ENCODE measurements around the gene CUL2. TPM values are rescaled to one million over a fixed set of nuclear protein-coding genes. Genes with fewer than 3 reads are reported as not detected.

CUL2 gene
- total RNA-seq, 4 donors from 2014 or later = 12.0 to 23.8 (median 13.3) TPM

DNA sequence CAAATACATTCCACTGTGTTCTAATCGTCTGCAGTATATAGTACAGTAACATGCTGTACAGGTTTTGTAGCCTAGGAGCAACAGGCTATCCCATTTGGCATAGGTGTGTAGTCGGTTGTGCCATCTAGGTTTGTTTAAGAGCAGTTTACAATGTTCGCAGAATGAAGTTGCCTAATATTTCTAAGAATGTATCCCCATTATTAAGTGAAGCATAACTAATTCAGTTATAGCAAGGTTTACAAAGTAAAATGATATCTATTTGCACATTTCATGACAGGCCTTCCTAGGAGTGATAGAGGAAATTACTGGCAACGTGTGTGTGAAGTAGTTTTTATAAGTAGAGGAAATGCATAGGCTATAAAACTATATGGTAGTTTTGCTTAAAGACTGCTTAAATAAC lies 40.5 kb upstream of the CUL2 start:
- TF ChIP-seq POLR2A (IDR thresholded peaks at IDR 0.05) (no peak), EP300 (IDR thresholded peaks at IDR 0.05) (no peak)
- TF ChIP-seq, protein P1, sequence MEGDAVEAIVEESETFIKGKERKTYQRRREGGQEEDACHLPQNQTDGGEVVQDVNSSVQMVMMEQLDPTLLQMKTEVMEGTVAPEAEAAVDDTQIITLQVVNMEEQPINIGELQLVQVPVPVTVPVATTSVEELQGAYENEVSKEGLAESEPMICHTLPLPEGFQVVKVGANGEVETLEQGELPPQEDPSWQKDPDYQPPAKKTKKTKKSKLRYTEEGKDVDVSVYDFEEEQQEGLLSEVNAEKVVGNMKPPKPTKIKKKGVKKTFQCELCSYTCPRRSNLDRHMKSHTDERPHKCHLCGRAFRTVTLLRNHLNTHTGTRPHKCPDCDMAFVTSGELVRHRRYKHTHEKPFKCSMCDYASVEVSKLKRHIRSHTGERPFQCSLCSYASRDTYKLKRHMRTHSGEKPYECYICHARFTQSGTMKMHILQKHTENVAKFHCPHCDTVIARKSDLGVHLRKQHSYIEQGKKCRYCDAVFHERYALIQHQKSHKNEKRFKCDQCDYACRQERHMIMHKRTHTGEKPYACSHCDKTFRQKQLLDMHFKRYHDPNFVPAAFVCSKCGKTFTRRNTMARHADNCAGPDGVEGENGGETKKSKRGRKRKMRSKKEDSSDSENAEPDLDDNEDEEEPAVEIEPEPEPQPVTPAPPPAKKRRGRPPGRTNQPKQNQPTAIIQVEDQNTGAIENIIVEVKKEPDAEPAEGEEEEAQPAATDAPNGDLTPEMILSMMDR (IDR thresholded peaks at IDR 0.05) = no peak
- Histone ChIP-seq H3K9me3 (no peaks in the 10 kb centered on the region), H3K36me3 (no peaks in the 10 kb centered on the region), H3K4me3 (no peak overlapping the region), H3K4me1 (peaks cover 0 to 40% (median 2%) of the 10 kb centered on the region in 4 donors), H3K27ac (peak overlapping the region in 1 of 4 donors; percentile 9), H3K27me3 (no peaks in the 10 kb centered on the region)
- WGBS, 2 donors = 73 to 74% methylated on average over 4 of the region's 4 CpGs
- DNase-seq (ENCODE audit: low spot score in 2 of 2) = no peak

DNA sequence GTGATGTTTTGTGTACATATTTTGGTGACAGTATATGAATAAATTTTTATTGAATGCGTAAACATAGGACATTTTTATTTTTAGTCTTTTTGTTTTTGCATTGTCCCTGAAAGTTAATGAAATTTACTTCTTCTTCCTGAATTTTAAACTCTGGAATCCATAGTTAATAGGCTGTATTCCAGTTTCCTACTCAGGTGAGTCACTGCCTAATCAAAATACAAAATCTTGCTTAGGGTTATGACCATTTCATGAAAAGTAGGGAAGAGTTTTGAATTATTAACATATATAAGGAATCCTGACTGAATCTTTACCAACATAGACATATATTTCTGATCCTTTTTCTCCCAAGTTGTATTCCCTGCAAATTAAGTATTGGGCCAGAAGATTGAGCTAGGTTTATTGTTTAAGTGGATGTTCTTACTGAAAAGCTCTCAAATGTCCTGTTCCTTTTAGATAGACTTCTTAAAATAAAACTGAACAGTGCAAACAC lies 39.1 kb upstream of the CUL2 start:
- Histone ChIP-seq H3K9me3 (no peaks in the 10 kb centered on the region), H3K4me1 (peaks cover 0 to 40% (median 2%) of the 10 kb centered on the region in 4 donors), H3K36me3 (no peaks in the 10 kb centered on the region), H3K27ac (no peak overlapping the region), H3K4me3 (no peak overlapping the region), H3K27me3 (no peaks in the 10 kb centered on the region)
- DNase-seq (ENCODE audit: low spot score in 2 of 2) = no peak
- TF ChIP-seq POLR2A (IDR thresholded peaks at IDR 0.05) (no peak), EP300 (IDR thresholded peaks at IDR 0.05) (no peak)
- TF ChIP-seq, protein P1 (IDR thresholded peaks at IDR 0.05) = no peak
- WGBS, 2 donors = 93 to 95% methylated on average over 1 of the region's 1 CpG

DNA sequence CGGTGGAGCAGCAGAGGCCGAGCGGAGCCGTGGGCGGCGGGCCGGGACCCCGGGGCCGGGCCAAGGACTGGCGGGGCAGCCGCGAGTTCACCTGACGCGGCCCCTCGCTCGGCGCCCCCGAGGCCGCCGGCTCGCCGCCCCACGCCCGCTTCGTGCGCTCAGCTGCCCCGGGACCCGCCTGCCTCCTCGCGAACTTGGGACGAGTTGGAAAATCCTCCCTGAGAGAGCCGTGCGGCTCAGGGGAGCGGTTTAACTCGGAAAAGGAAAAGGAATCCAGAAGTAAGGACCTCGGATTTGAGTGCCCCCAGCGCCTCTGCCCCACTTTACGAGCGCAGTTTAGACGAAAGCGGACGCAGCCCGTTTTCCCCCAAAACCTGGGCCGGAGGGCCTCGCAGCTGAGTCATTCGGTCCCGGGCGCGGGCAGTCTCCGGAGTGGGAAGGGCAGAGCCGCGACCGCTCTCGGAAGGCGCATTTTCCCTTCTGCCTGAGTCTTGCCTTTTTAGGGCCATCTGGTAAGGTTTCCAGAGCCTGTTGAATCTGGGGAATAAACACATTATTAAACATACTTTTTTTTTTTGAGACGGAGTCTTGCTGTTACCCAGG lies 37.2 kb upstream of the CUL2 start:
- H3K27me3 ChIP-seq = no peaks in the 10 kb centered on the region
- H3K9me3 ChIP-seq = no peaks in the 10 kb centered on the region
- TF ChIP-seq POLR2A (IDR thresholded peaks at IDR 0.05) (no peak), EP300 (IDR thresholded peaks at IDR 0.05) (no peak)
- TF ChIP-seq, protein P1 (IDR thresholded peaks at IDR 0.05) = no peak
- no peaks in the 10 kb centered on the region for H3K36me3 ChIP-seq
- DNase-seq (ENCODE audit: low spot score in 2 of 2) = peak; percentile 38 to 59
- H3K4me1 ChIP-seq = peaks cover 0 to 35% (median 2%) of the 10 kb centered on the region in 4 donors
- 1% methylated on average over 31 to 41 of the region's 56 CpGs for WGBS, 2 donors
- peak overlapping the region; percentile 99 to 100 (median 100) for H3K27ac ChIP-seq
- H3K4me3 ChIP-seq = peak overlapping the region; percentile 81 to 86 (median 83)

GRCh38 chr10:35126530-35127288 lies 36.6 kb upstream of the CUL2 start, which contains the start of gene CREM:
TSS of gene CREM (plus strand) at chr10:35126846. CDS start at chr10:35137836, 10,990 bp downstream.
- peak; percentile 99 to 100 for DNase-seq (ENCODE audit: low spot score in 2 of 2)
- peak within 1 kb of the TSS; percentile 99 to 100 (median 100) for H3K27ac ChIP-seq
- H3K4me3 ChIP-seq = peak within 1 kb of the TSS; percentile 81 to 86 (median 83)
- no peaks in the 10 kb centered on the region for H3K36me3 ChIP-seq
- peaks cover 0 to 32% (median 2%) of the 10 kb centered on the region in 4 donors for H3K4me1 ChIP-seq
- TF ChIP-seq POLR2A (IDR thresholded peaks at IDR 0.05) = peak; percentile 94 to 99
- TF ChIP-seq, protein P1 (IDR thresholded peaks at IDR 0.05) = peak; percentile 94 to 99 (median 97)
- TF ChIP-seq EP300 (IDR thresholded peaks at IDR 0.05) = peak; percentile 95 to 99
- H3K9me3 ChIP-seq = no peaks in the 10 kb centered on the region
- 1 to 3% methylated on average over 48 to 78 of the region's 80 CpGs for WGBS, 2 donors
- no peaks in the 10 kb centered on the region for H3K27me3 ChIP-seq
